PFSK-1 (cell line): ENCODE data around the gene CAMTA1.

Source experiments
- FOXP2 ChIP-seq: optimal IDR thresholded peaks from 2 replicates; pipeline ENCODE3; 2011; ENCODE audit warnings: borderline replicate concordance, control low read depth, inconsistent platforms; ENCODE audit not compliant: insufficient read depth; ENCODE audit errors: extremely low read length, extremely low read depth
- POLR2AphosphoS5 ChIP-seq: IDR thresholded peaks from 2 replicates; pipeline ENCODE4 v1.6.1; 2012; ENCODE audit warnings: low read depth, mild to moderate bottlenecking, control low read depth, low read length, moderate library complexity
- REST ChIP-seq, 2 experiments: IDR thresholded peaks; 2 replicates each; pipeline versions ENCODE4 v1.6.1 to v1.8.0; 2011 to 2012; ENCODE audit warnings: low read depth in 2 of 2, low read length in 2 of 2, control low read depth in 1 of 2, inconsistent platforms in 1 of 2, mild to moderate bottlenecking in 1 of 2, moderate library complexity in 1 of 2; ENCODE audit not compliant: insufficient read depth in 1 of 2
- SIN3A ChIP-seq: IDR thresholded peaks from 2 replicates; pipeline ENCODE4 v1.6.1; 2012; ENCODE audit warnings: mild to moderate bottlenecking, low read length, moderate library complexity, borderline replicate concordance; ENCODE audit not compliant: insufficient read depth
- TAF1 ChIP-seq: IDR thresholded peaks from 2 replicates; pipeline ENCODE4 v1.6.1; 2012; ENCODE audit warnings: low read length, control low read depth, borderline replicate concordance; ENCODE audit not compliant: insufficient read depth

Gene CAMTA1

GRCh38 chr1:7760245-7760644, 975.0 kb downstream of the CAMTA1 start:
- TF ChIP-seq REST (IDR thresholded peaks at IDR 0.05; ENCODE audit: insufficient read depth in 1 of 2, low read depth in 2 of 2, low read length in 2 of 2) (no peak), POLR2AphosphoS5 (no peak), SIN3A (no peak), TAF1 (no peak), FOXP2 (no peak)

GRCh38 chr1:7761103-7761502, 975.8 kb downstream of the CAMTA1 start:
- no peak for TF ChIP-seq FOXP2
- no peak for TF ChIP-seq REST (IDR thresholded peaks at IDR 0.05; ENCODE audit: insufficient read depth in 1 of 2, low read depth in 2 of 2, low read length in 2 of 2)
- TF ChIP-seq POLR2AphosphoS5, result no peak
- TF ChIP-seq SIN3A, result no peak
- TF ChIP-seq TAF1, result no peak

GRCh38 chr1:7767176-7767575, 981.9 kb downstream of the CAMTA1 start:
- TF ChIP-seq POLR2AphosphoS5 (no peak), SIN3A (no peak), TAF1 (no peak), REST (IDR thresholded peaks at IDR 0.05; ENCODE audit: insufficient read depth in 1 of 2, low read depth in 2 of 2, low read length in 2 of 2) (no peak), FOXP2 (no peak)

- TF ChIP-seq TAF1 (no peak), FOXP2 (no peak), REST (IDR thresholded peaks at IDR 0.05; ENCODE audit: insufficient read depth in 1 of 2, low read depth in 2 of 2, low read length in 2 of 2) (no peak), POLR2AphosphoS5 (no peak), SIN3A (no peak)
Observed at GRCh38 chr1:7768583-7768982, 983.3 kb downstream of the CAMTA1 start.
